Small intestine (tissue), 7 donors: ENCODE measurements around the gene CMPK1. TPM values are rescaled to one million over a fixed set of nuclear protein-coding genes. Genes with fewer than 3 reads are reported as not detected.

Experiments used
- DNase-seq, 2 donors: peaks; one replicate each; pipeline versions ENCODE4 v3.0.0 to v3.0.0-alpha.2; 2013
- FAIRE-seq: peaks from 2 replicates; lab custom pipeline; 2012; peaks lifted over from hg19 to GRCh38; lab: Jason Lieb, UNC
- H3K27ac ChIP-seq, 3 donors: one replicate each; pipeline ENCODE4 v1.5.1; 2013; ENCODE audit warnings: low read length in 2 of 3, mild to moderate bottlenecking in 2 of 3, control low read depth in 1 of 3, inconsistent platforms in 1 of 3, low read depth in 1 of 3, moderate library complexity in 1 of 3
- H3K27me3 ChIP-seq, 3 donors: one replicate each; pipeline ENCODE4 v1.6.1; 2013; ENCODE audit warnings: low read length in 3 of 3, inconsistent platforms in 1 of 3; ENCODE audit not compliant: control insufficient read depth in 3 of 3, insufficient read depth in 3 of 3
- H3K36me3 ChIP-seq, 3 donors: one replicate each; pipeline ENCODE4 v1.6.1; 2013; ENCODE audit warnings: low read length in 3 of 3, inconsistent platforms in 1 of 3, low read depth in 1 of 3, mild to moderate bottlenecking in 1 of 3, moderate library complexity in 1 of 3; ENCODE audit not compliant: control insufficient read depth in 3 of 3, insufficient read depth in 2 of 3
- H3K4me1 ChIP-seq, 3 donors: one replicate each; pipeline ENCODE4 v1.6.1; 2013; ENCODE audit warnings: low read length in 2 of 3, inconsistent platforms in 1 of 3, low read depth in 1 of 3, mild to moderate bottlenecking in 1 of 3, moderate library complexity in 1 of 3; ENCODE audit not compliant: control insufficient read depth in 3 of 3, insufficient read depth in 2 of 3
- H3K4me3 ChIP-seq, 3 donors: one replicate each; pipeline ENCODE4 v1.5.1; 2013; ENCODE audit warnings: low read length in 3 of 3, control low read depth in 1 of 3, inconsistent platforms in 1 of 3, low read depth in 1 of 3, mild to moderate bottlenecking in 1 of 3, moderate library complexity in 1 of 3
- H3K9me3 ChIP-seq, 2 donors: one replicate each; pipeline ENCODE4 v1.6.1; 2013; ENCODE audit warnings: low read depth in 1 of 2, low read length in 1 of 2; ENCODE audit not compliant: control insufficient read depth in 2 of 2, insufficient read depth in 1 of 2
- WGBS, 3 donors: extraction: QIAGEN DNeasy Blood & Tissue Kit; methylation state at CpG; one replicate each; pipeline ENCODE4 v1.1.7; 2013; 5-methylcytosine and 5-hydroxymethylcytosine counted together
- polyA plus RNA-seq, 4 donors: library from polyadenylated mRNA; stranded (reverse) in 3 of 4; unstranded in 1 of 4; fragments of 200-250 nt in 3 of 4; fragments of 120-200 nt in 1 of 4; gene quantifications; one replicate each; pipeline versions ENCODE4 v1.2.1 to v1.2.3, GENCODE V29; 2013
- donor health status: healthy with polysubstance abuse.
- donor health status: control.
- donor health status: control.
- donor health status: Bipolar disorder and iron deficiency.
- donor health status: healthy.

Gene CMPK1
- polyA plus RNA-seq, 4 donors = 130 to 257 (median 165) TPM

GRCh38 chr1:47330212-47330611, 3.4 kb upstream of the CMPK1 start:
- Histone ChIP-seq H3K36me3 (peaks cover 0 to 2% (median 0%) of the 10 kb centered on the region in 3 donors), H3K9me3 (no peaks in the 10 kb centered on the region), H3K27me3 (no peaks in the 10 kb centered on the region), H3K27ac (no peak overlapping the region), H3K4me3 (no peak overlapping the region), H3K4me1 (peaks cover 0 to 19% (median 3%) of the 10 kb centered on the region in 3 donors)
- WGBS, 3 donors = 77 to 84% (median 82%) methylated on average over 1 of the region's 1 CpG
- no peak for FAIRE-seq
- DNase-seq = no peak

DNA sequence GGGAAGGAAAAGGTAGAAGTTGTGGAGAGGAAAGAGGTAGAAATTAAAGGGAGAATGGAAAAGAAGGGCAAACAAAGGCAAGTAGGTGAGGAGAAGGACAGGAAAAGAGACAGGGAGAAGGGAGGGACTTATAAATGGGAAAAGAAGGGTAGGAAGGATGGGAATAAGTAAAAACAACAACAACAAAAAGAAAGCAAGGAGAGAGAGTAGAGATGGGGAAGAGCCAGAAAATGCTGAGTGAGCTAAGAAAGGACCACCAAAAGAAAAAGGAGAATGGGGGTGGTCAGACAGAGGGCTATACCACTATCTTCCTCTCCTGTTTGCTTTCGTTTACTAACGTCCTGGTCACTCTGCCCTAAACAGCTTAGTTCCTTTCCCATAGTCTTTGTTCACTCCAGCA, 1.7 kb upstream of the CMPK1 start:
- 46 to 82% (median 69%) methylated on average over 2 of the region's 2 CpGs for WGBS, 3 donors
- DNase-seq (no peak), FAIRE-seq (no peak)

GRCh38 chr1:47332779-47333577, 612 bp upstream of the CMPK1 start:
- Histone ChIP-seq H3K27me3 (no peaks in the 10 kb centered on the region), H3K9me3 (no peaks in the 10 kb centered on the region), H3K4me1 (peaks cover 3 to 29% (median 4%) of the 10 kb centered on the region in 3 donors), H3K36me3 (peaks cover 0 to 13% (median 0%) of the 10 kb centered on the region in 3 donors), H3K4me3 (peak overlapping the region; percentile 96 to 100 (median 100)), H3K27ac (peak overlapping the region; percentile 99 to 100 (median 100))
- 23 to 45% (median 40%) methylated on average over 19 of the region's 19 CpGs for WGBS, 3 donors
- no peak for FAIRE-seq
- DNase-seq = no peak

More for the DNA sequence above, 1.7 kb upstream of the CMPK1 start:
- Histone ChIP-seq H3K27me3 (no peaks in the 10 kb centered on the region), H3K9me3 (no peaks in the 10 kb centered on the region), H3K4me1 (peaks cover 3 to 29% (median 4%) of the 10 kb centered on the region in 3 donors), H3K36me3 (peaks cover 0 to 12% (median 0%) of the 10 kb centered on the region in 3 donors), H3K4me3 (no peak overlapping the region), H3K27ac (no peak overlapping the region)

GRCh38 chr1:47333922-47334764, 553 bp downstream of the CMPK1 start:
- H3K36me3 ChIP-seq = peaks cover 0 to 16% (median 0%) of the 10 kb centered on the region in 3 donors
- H3K27ac ChIP-seq = peak overlapping the region; percentile 99 to 100 (median 100)
- H3K4me1 ChIP-seq = peaks cover 5 to 29% (median 7%) of the 10 kb centered on the region in 3 donors
- H3K27me3 ChIP-seq = no peaks in the 10 kb centered on the region
- no peak for FAIRE-seq
- peak; percentile 92 to 94 for DNase-seq
- H3K9me3 ChIP-seq = no peaks in the 10 kb centered on the region
- peak overlapping the region; percentile 96 to 100 (median 100) for H3K4me3 ChIP-seq
- WGBS, 3 donors = 0 to 1% (median 0%) methylated on average over 61 to 90 of the region's 90 CpGs

- 26 to 36% (median 29%) methylated on average over 9 of the region's 9 CpGs for WGBS, 3 donors
- Histone ChIP-seq H3K27ac (peak overlapping the region; percentile 99 to 100 (median 100)), H3K36me3 (peaks cover 0 to 20% (median 0%) of the 10 kb centered on the region in 3 donors), H3K27me3 (no peaks in the 10 kb centered on the region), H3K4me3 (peak overlapping the region; percentile 96 to 100 (median 100)), H3K4me1 (peaks cover 5 to 29% (median 7%) of the 10 kb centered on the region in 3 donors), H3K9me3 (no peaks in the 10 kb centered on the region)
- FAIRE-seq (no peak), DNase-seq (no peak)
Measured at GRCh38 chr1:47334765-47335435, 1.3 kb downstream of the CMPK1 start.

DNA sequence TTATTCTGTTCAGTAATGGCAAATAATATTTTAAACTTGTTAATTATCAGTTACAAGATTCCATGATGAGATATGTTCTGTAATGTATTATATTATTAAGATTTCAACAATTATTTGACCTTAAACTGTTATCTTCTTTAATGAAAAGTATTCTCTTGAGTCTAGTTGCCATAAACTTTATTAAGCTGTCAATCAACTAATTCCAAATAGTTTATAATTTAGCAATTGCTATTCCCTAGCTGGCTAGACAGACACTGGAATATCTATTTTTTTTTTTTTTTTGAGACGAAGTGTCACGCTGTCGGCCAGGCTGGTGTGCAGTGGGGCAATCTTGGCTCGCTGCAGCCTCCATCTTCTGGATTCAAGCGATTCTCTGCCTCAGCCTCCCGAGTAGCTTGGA, 3.8 kb downstream of the CMPK1 start:
- Histone ChIP-seq H3K27me3 (no peaks in the 10 kb centered on the region), H3K9me3 (no peaks in the 10 kb centered on the region), H3K36me3 (peaks cover 0 to 25% (median 0%) of the 10 kb centered on the region in 3 donors), H3K4me3 (no peak overlapping the region), H3K27ac (no peak overlapping the region), H3K4me1 (peaks cover 5 to 22% (median 7%) of the 10 kb centered on the region in 3 donors)
- FAIRE-seq (no peak), DNase-seq (no peak)
- 80 to 88% (median 81%) methylated on average over 6 of the region's 6 CpGs for WGBS, 3 donors

DNA sequence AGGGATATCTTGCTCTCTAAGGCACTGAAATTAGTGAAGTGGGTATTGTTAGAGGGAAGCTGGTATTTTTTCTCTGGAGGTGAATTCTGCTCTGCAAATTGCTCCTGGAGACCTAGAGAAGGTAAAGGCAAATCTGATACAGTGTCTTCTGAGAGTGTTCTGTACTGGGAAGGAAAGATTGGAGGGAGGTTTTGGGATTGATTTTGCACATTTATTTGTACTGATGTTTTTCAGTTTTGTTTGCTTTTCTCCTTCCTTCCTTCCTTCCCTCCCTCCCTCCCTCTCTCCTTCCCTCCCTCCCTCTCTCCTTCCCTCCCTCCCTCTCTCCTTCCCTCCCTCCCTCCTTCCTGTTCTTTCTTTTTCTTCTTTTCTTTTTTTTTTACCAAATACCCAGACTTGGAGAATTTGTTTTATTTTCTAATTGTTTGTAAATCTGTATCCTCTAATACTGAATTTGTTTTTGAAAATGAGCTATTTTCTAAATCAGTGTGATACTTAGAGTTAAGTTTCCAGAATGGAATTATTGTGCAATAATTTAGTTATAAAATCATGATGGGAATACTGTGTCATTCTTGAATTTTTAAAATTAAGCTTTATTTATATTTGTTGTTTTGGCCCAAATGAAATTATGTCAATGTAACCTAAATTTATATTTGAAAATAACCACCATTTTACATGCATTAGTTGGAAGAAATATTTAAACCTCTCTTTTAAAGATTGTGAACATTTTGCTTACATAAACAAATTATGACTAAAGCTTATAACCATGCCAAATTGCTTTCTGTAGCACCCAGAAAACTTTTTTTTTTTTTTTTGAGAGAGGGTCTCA, 4.9 kb downstream of the CMPK1 start:
- H3K27me3 ChIP-seq = no peaks in the 10 kb centered on the region
- H3K9me3 ChIP-seq = no peaks in the 10 kb centered on the region
- no peak for FAIRE-seq
- H3K4me1 ChIP-seq = peaks cover 2 to 14% (median 7%) of the 10 kb centered on the region in 3 donors
- peaks cover 0 to 32% (median 0%) of the 10 kb centered on the region in 3 donors for H3K36me3 ChIP-seq
- H3K27ac ChIP-seq = no peak overlapping the region
- DNase-seq = no peak
- no peak overlapping the region for H3K4me3 ChIP-seq
